ENCODE results near the gene CALY. TPM values are rescaled to one million over a fixed set of nuclear protein-coding genes. Genes with fewer than 3 reads are reported as not detected.

CALY gene
- total RNA-seq, 1 experiment from 2014 or later = 0.47 TPM

DNA sequence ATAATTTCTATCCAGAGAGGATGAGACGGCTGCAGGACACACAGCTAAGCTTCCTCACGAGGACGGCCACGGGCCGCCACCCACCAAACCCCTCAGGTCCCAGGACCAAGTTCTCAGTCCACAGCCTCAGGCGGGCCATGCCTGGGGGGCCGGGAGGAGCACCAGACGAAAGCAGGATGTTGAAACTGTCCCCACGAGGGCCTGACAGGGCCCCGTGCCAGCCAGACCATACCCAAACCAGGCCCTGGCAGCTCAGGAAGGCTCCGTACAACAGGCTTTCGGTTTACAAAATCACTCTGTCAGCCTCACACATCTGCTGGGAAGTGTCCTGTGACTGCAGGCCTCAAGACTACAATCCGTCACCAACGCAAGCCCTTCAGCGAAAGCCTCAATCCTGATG is 42.5 kb downstream of the CALY start:
- Histone ChIP-seq H3K27me3 (ENCODE audit: insufficient read depth, low read length) (no peaks in the 10 kb centered on the region), H3K79me2 (ENCODE audit: insufficient read depth, low read length) (no peaks in the 10 kb centered on the region), H3K36me3 (ENCODE audit: control insufficient read depth in 1 of 2, insufficient read depth in 2 of 2, low read length in 2 of 2) (no peaks in the 10 kb centered on the region; a peak in 2 of 4 replicates), H3K27ac (ENCODE audit: low read depth, low read length) (no peak overlapping the region), H3K9ac (ENCODE audit: low read length) (no peak overlapping the region), H3K9me3 (ENCODE audit: control insufficient read depth in 1 of 2, insufficient read depth in 1 of 2, low read depth in 1 of 2, low read length in 2 of 2) (no peaks in the 10 kb centered on the region), H3K4me1 (ENCODE audit: control insufficient read depth in 1 of 2, insufficient read depth in 2 of 2, low read length in 2 of 2) (peaks cover 0 to 6% of the 10 kb centered on the region in 2 experiments; a peak in 1 of 4 replicates), H4K20me1 (ENCODE audit: insufficient read depth) (no peaks in the 10 kb centered on the region), H2AFZ (ENCODE audit: low read depth, low read length, poor library complexity, severe bottlenecking) (no peak overlapping the region), H3K4me3 (replicated peaks in 1 of 2; ENCODE audit: low read depth in 1 of 2, low read length in 2 of 2) (no peak overlapping the region), H3K9me2 (ENCODE audit: insufficient read depth) (no peaks in the 10 kb centered on the region), H3K4me2 (ENCODE audit: low read length) (no peak overlapping the region)
- ATAC-seq = no peak
- TF ChIP-seq POLR2A (IDR thresholded peaks at IDR 0.05; ENCODE audit: borderline replicate concordance, extremely low read depth, insufficient read depth, insufficient read length) (no peak), CBX3 (IDR thresholded peaks at IDR 0.05; ENCODE audit: low read depth) (no peak), SIN3A (IDR thresholded peaks at IDR 0.05; ENCODE audit: low read depth) (no peak), POLR2AphosphoS5 (IDR thresholded peaks at IDR 0.05; ENCODE audit: low read depth, low read length) (no peak), FOSL1 (IDR thresholded peaks at IDR 0.05; ENCODE audit: low read depth) (no peak), YY1 (IDR thresholded peaks at IDR 0.05; ENCODE audit: extremely low read depth, insufficient replicate concordance, low read depth, low read length) (no peak), ELF1 (IDR thresholded peaks at IDR 0.05; ENCODE audit: borderline replicate concordance, low read depth) (no peak)
- TF ChIP-seq, protein P1, sequence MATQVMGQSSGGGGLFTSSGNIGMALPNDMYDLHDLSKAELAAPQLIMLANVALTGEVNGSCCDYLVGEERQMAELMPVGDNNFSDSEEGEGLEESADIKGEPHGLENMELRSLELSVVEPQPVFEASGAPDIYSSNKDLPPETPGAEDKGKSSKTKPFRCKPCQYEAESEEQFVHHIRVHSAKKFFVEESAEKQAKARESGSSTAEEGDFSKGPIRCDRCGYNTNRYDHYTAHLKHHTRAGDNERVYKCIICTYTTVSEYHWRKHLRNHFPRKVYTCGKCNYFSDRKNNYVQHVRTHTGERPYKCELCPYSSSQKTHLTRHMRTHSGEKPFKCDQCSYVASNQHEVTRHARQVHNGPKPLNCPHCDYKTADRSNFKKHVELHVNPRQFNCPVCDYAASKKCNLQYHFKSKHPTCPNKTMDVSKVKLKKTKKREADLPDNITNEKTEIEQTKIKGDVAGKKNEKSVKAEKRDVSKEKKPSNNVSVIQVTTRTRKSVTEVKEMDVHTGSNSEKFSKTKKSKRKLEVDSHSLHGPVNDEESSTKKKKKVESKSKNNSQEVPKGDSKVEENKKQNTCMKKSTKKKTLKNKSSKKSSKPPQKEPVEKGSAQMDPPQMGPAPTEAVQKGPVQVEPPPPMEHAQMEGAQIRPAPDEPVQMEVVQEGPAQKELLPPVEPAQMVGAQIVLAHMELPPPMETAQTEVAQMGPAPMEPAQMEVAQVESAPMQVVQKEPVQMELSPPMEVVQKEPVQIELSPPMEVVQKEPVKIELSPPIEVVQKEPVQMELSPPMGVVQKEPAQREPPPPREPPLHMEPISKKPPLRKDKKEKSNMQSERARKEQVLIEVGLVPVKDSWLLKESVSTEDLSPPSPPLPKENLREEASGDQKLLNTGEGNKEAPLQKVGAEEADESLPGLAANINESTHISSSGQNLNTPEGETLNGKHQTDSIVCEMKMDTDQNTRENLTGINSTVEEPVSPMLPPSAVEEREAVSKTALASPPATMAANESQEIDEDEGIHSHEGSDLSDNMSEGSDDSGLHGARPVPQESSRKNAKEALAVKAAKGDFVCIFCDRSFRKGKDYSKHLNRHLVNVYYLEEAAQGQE (IDR thresholded peaks at IDR 0.05; ENCODE audit: low read depth) = no peak
- TF ChIP-seq, protein P2, sequence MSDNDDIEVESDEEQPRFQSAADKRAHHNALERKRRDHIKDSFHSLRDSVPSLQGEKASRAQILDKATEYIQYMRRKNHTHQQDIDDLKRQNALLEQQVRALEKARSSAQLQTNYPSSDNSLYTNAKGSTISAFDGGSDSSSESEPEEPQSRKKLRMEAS (IDR thresholded peaks at IDR 0.05) = no peak
- TF ChIP-seq, protein P3, sequence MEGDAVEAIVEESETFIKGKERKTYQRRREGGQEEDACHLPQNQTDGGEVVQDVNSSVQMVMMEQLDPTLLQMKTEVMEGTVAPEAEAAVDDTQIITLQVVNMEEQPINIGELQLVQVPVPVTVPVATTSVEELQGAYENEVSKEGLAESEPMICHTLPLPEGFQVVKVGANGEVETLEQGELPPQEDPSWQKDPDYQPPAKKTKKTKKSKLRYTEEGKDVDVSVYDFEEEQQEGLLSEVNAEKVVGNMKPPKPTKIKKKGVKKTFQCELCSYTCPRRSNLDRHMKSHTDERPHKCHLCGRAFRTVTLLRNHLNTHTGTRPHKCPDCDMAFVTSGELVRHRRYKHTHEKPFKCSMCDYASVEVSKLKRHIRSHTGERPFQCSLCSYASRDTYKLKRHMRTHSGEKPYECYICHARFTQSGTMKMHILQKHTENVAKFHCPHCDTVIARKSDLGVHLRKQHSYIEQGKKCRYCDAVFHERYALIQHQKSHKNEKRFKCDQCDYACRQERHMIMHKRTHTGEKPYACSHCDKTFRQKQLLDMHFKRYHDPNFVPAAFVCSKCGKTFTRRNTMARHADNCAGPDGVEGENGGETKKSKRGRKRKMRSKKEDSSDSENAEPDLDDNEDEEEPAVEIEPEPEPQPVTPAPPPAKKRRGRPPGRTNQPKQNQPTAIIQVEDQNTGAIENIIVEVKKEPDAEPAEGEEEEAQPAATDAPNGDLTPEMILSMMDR (IDR thresholded peaks at IDR 0.05 in 2 of 3, conservative IDR thresholded peaks at IDR 0.05 in 1 of 3; ENCODE audit: borderline replicate concordance in 1 of 3, insufficient read depth in 1 of 3, low read depth in 2 of 3, low read length in 2 of 3) = no peak
- TF ChIP-seq, protein P4, sequence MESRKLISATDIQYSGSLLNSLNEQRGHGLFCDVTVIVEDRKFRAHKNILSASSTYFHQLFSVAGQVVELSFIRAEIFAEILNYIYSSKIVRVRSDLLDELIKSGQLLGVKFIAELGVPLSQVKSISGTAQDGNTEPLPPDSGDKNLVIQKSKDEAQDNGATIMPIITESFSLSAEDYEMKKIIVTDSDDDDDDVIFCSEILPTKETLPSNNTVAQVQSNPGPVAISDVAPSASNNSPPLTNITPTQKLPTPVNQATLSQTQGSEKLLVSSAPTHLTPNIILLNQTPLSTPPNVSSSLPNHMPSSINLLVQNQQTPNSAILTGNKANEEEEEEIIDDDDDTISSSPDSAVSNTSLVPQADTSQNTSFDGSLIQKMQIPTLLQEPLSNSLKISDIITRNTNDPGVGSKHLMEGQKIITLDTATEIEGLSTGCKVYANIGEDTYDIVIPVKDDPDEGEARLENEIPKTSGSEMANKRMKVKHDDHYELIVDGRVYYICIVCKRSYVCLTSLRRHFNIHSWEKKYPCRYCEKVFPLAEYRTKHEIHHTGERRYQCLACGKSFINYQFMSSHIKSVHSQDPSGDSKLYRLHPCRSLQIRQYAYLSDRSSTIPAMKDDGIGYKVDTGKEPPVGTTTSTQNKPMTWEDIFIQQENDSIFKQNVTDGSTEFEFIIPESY (IDR thresholded peaks at IDR 0.05; ENCODE audit: extremely low read depth, insufficient replicate concordance, low read length) = no peak
- POLR2A ChIA-PET = no interaction called here
- RAD21 ChIA-PET (ENCODE audit: low non-redundant PET in 1 of 2, low total read pairs in 2 of 2, uncharacterized antibody in 2 of 2, unreplicated experiment in 2 of 2) = no interaction called here
- intact Hi-C loops (cut with micrococcal nuclease) = no loop called here
- BruUV-seq (replicated peaks) = no TSS peak
- no peak for DNase-seq (ENCODE audit: low read depth, low spot score)
- CTCF ChIA-PET = no interaction called here

All from HCT116 (cell line).